DOHH2 (cell line): ENCODE measurements around the gene TM9SF4.

Experiments used
- H3F3A ChIP-seq: fragments of 200-600 bp; sonication (generic), shearing (Covaris generic); 2 replicates; pipeline ENCODE4 v1.6.0; 2016; ENCODE audit warnings: antibody characterized with exemption, mild to moderate bottlenecking; ENCODE audit not compliant: control insufficient read depth, insufficient read depth
- H3K27ac ChIP-seq: fragments of 200-600 bp; sonication (generic); 2 replicates; pipeline ENCODE4 v1.5.1; 2014; ENCODE audit warnings: low read depth, mild to moderate bottlenecking, low read length, moderate library complexity
- H3K27me3 ChIP-seq: fragments of 200-600 bp; sonication (generic); 2 replicates; pipeline ENCODE4 v1.6.1; 2014; ENCODE audit warnings: mild to moderate bottlenecking, low read length, mixed read lengths; ENCODE audit not compliant: control insufficient read depth
- H3K36me3 ChIP-seq: fragments of 200-600 bp; sonication (generic); 2 replicates; pipeline ENCODE4 v1.6.1; 2014; ENCODE audit warnings: mild to moderate bottlenecking, low read length, moderate library complexity, mixed read lengths; ENCODE audit not compliant: control insufficient read depth
- H3K4me1 ChIP-seq: fragments of 200-600 bp; sonication (generic); 2 replicates; pipeline ENCODE4 v1.6.1; 2014; ENCODE audit warnings: mild to moderate bottlenecking, low read length, mixed read lengths; ENCODE audit not compliant: control insufficient read depth
- H3K4me2 ChIP-seq: fragments of 200-600 bp; sonication (generic); 2 replicates; pipeline ENCODE4 v1.6.0; 2014; ENCODE audit warnings: mild to moderate bottlenecking, low read length, moderate library complexity
- H3K4me3 ChIP-seq: fragments of 200-600 bp; sonication (generic); 2 replicates; pipeline ENCODE4 v1.5.1; 2014; ENCODE audit warnings: mild to moderate bottlenecking, low read length, mixed read lengths
- H3K79me2 ChIP-seq: fragments of 200-600 bp; sonication (generic); 2 replicates; pipeline ENCODE4 v1.6.1; 2014; ENCODE audit warnings: mild to moderate bottlenecking, low read length, mixed read lengths; ENCODE audit not compliant: control insufficient read depth
- H3K9me2 ChIP-seq: fragments of 200-600 bp; sonication (generic); replicated peaks from 2 replicates; pipeline ENCODE4 v1.6.1; 2014; ENCODE audit warnings: mild to moderate bottlenecking, low read length, mixed read lengths; ENCODE audit not compliant: control insufficient read depth
- H3K9me3 ChIP-seq: fragments of 200-600 bp; sonication (generic); 2 replicates; pipeline ENCODE4 v1.6.1; 2014; ENCODE audit warnings: antibody characterized with exemption, low read length, mixed read lengths; ENCODE audit not compliant: control insufficient read depth, insufficient read depth
- H4K20me1 ChIP-seq: fragments of 200-600 bp; sonication (generic); 2 replicates; pipeline ENCODE4 v1.6.0; 2014; ENCODE audit warnings: low read depth, mild to moderate bottlenecking, antibody characterized with exemption, low read length, moderate library complexity; ENCODE audit not compliant: control insufficient read depth, insufficient read depth
- CTCF ChIP-seq: fragments of 200-600 bp; sonication (generic); IDR thresholded peaks from one replicate; pipeline ENCODE4 v1.5.1; 2014; ENCODE audit warnings: antibody characterized with exemption, mild to moderate bottlenecking, low read depth, low read length; ENCODE audit not compliant: poor library complexity, severe bottlenecking
- EZH2phosphoT487 ChIP-seq: fragments of 200-600 bp; sonication (generic); IDR thresholded peaks from 2 replicates; pipeline ENCODE4 v1.6.1; 2017; ENCODE audit warnings: borderline replicate concordance, mild to moderate bottlenecking, antibody characterized with exemption, low read length, moderate library complexity, mixed read lengths

The TM9SF4 gene

DNA sequence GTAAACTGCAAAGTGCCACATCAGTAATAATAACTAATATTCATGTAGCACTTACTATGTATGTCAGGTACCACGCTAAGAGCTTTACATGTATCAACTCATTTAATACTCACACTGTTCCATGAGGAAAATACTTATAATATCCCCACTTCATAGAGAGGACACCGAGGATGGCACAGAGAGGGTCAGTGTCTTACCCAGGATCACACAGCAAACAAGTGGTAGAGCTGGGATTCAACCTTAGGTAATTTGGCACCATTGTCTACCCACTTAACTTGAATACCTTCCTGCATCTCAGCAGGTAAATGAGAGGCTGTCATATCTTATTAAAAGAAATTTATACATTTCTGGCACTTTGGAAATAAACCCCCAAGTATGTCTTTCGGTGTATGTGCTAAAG, 106.2 kb downstream of the TM9SF4 start:
- peaks cover 21% of the 10 kb centered on the region for H3K79me2 ChIP-seq
- no peaks in the 10 kb centered on the region for H3K27me3 ChIP-seq
- no peak overlapping the region for H3K4me3 ChIP-seq
- H4K20me1 ChIP-seq = no peaks in the 10 kb centered on the region
- H3K27ac ChIP-seq = no peak overlapping the region
- H3K9me3 ChIP-seq = no peaks in the 10 kb centered on the region
- TF ChIP-seq EZH2phosphoT487 (no peak), CTCF (no peak)
- H3K4me1 ChIP-seq = no peaks in the 10 kb centered on the region
- no peak overlapping the region for H3K4me2 ChIP-seq
- H3K36me3 ChIP-seq = peaks cover 87% of the 10 kb centered on the region
- no peaks in the 10 kb centered on the region for H3K9me2 ChIP-seq
- no peaks in the 10 kb centered on the region for H3F3A ChIP-seq

- H3K27me3 ChIP-seq = no peaks in the 10 kb centered on the region
- H3K9me3 ChIP-seq = no peaks in the 10 kb centered on the region
- TF ChIP-seq CTCF (no peak), EZH2phosphoT487 (no peak)
- no peak overlapping the region for H3K27ac ChIP-seq
- no peaks in the 10 kb centered on the region for H3F3A ChIP-seq
- H3K36me3 ChIP-seq = peaks cover 89% of the 10 kb centered on the region
- H3K9me2 ChIP-seq = no peaks in the 10 kb centered on the region
- no peak overlapping the region for H3K4me2 ChIP-seq
- H3K4me3 ChIP-seq = no peak overlapping the region
- H4K20me1 ChIP-seq = no peaks in the 10 kb centered on the region
- no peaks in the 10 kb centered on the region for H3K4me1 ChIP-seq
- H3K79me2 ChIP-seq = peaks cover 17% of the 10 kb centered on the region
Observed at GRCh38 chr20:32216179-32217142, 106.9 kb downstream of the TM9SF4 start.
